IMR-90 (cell line): ENCODE results near the gene COX6A1. TPM values are rescaled to one million over a fixed set of nuclear protein-coding genes. Genes with fewer than 3 reads are reported as not detected.
"Not testable (repeated sequence)": the region's sequence is repeated elsewhere in the genome, so short reads cannot be mapped to it uniquely, and the experiment has no call there.

Experiments used
- ATAC-seq: fragments of 200-7000 bp; cut with Tn5 transposase; 2 replicates; pipeline ENCODE4 v1.9.1; 2020; ENCODE audit warnings: low read depth, mild to moderate bottlenecking, moderate library complexity
- BruUV-seq: library from RNA; stranded (reverse); fragments of 400-500 nt; replicated peaks from 2 replicates; lab custom pipeline; 2021; lab: Mats Ljungman, UMichigan
- CTCF ChIA-PET: fragments of 300-600 bp; formaldehyde crosslinking; extraction: SDS; loops from one replicate; lab custom pipeline; 2021; ENCODE audit warnings: antibody characterized with exemption; lab: Yijun Ruan, JAX
- POLR2A ChIA-PET: fragments of 300-600 bp; sonication (Branson Sonifier 250); formaldehyde crosslinking; loops from one replicate; lab custom pipeline; 2022; ENCODE audit warnings: antibody characterized with exemption; ENCODE audit not compliant: unreplicated experiment; lab: Charles Lee
- DNase-seq: peaks from one replicate; pipeline ENCODE4 v3.0.0; 2013
- H2AFZ ChIP-seq: replicated peaks from 2 replicates; pipeline ENCODE3; 2013; ENCODE audit warnings: low read length, mild to moderate bottlenecking; ENCODE audit not compliant: poor library complexity
- H2AK5ac ChIP-seq: 2 replicates; pipeline ENCODE4 v1.6.1; 2013; ENCODE audit warnings: low read depth, low read length, inconsistent platforms
- H2AK9ac ChIP-seq: replicated peaks from 2 replicates; pipeline ENCODE3; 2013; ENCODE audit warnings: mild to moderate bottlenecking, low read depth, low read length, moderate library complexity; ENCODE audit not compliant: poor library complexity
- H2BK120ac ChIP-seq: 2 replicates; pipeline ENCODE4 v1.6.1; 2013; ENCODE audit warnings: low read depth, low read length, inconsistent platforms
- H2BK15ac ChIP-seq: 3 replicates; pipeline ENCODE4 v1.6.1; 2013; ENCODE audit warnings: low read depth, low read length, inconsistent platforms
- H2BK20ac ChIP-seq: 2 replicates; pipeline ENCODE4 v1.6.1; 2013; ENCODE audit warnings: low read depth, mild to moderate bottlenecking, inconsistent platforms, low read length, moderate library complexity
- H2BK5ac ChIP-seq: 2 replicates; pipeline ENCODE4 v1.6.1; 2013; ENCODE audit warnings: mild to moderate bottlenecking, low read depth, low read length, inconsistent platforms; ENCODE audit not compliant: poor library complexity, severe bottlenecking
- H3K14ac ChIP-seq: replicated peaks from 2 replicates; pipeline ENCODE4 v1.6.1; 2013; ENCODE audit warnings: low read depth, low read length, inconsistent platforms
- H3K18ac ChIP-seq: 2 replicates; pipeline ENCODE4 v1.6.1; 2013; ENCODE audit warnings: low read depth, low read length, control low read depth
- H3K23ac ChIP-seq: 2 replicates; pipeline ENCODE4 v1.6.1; 2013; ENCODE audit warnings: low read depth, low read length, inconsistent platforms
- H3K27ac ChIP-seq: 2 replicates; pipeline ENCODE4 v1.5.1; 2013; ENCODE audit warnings: mild to moderate bottlenecking, control low read depth, low read length; ENCODE audit not compliant: insufficient read depth
- H3K27me3 ChIP-seq: 2 replicates; pipeline ENCODE4 v1.6.1; 2013; ENCODE audit warnings: low read length; ENCODE audit not compliant: control insufficient read depth, insufficient read depth
- H3K36me3 ChIP-seq: 2 replicates; pipeline ENCODE4 v1.6.1; 2013; ENCODE audit warnings: low read length, mixed read lengths; ENCODE audit not compliant: control insufficient read depth, insufficient read depth
- H3K4ac ChIP-seq: 2 replicates; pipeline ENCODE4 v1.6.1; 2013; ENCODE audit warnings: low read depth, low read length, inconsistent platforms
- H3K4me1 ChIP-seq: 2 replicates; pipeline ENCODE4 v1.6.1; 2013; ENCODE audit warnings: low read length, mixed read lengths; ENCODE audit not compliant: control insufficient read depth, insufficient read depth
- H3K4me2 ChIP-seq: 2 replicates; pipeline ENCODE4 v1.6.1; 2013; ENCODE audit warnings: low read depth, mild to moderate bottlenecking, control low read depth, low read length, moderate library complexity
- H3K4me3 ChIP-seq: 2 replicates; pipeline ENCODE4 v1.5.1; 2013; ENCODE audit warnings: low read depth, mild to moderate bottlenecking, control low read depth, low read length, moderate library complexity; ENCODE audit not compliant: insufficient read depth
- H3K56ac ChIP-seq: 2 replicates; pipeline ENCODE4 v1.6.1; 2013; ENCODE audit warnings: low read length, inconsistent platforms; ENCODE audit not compliant: insufficient read depth; ENCODE audit errors: extremely low read depth
- H3K79me1 ChIP-seq, 2 experiments: 2 replicates each; pipeline ENCODE4 v1.6.1; 2013; ENCODE audit warnings: low read length in 2 of 2, inconsistent platforms in 1 of 2, low read depth in 1 of 2
- H3K9ac ChIP-seq: 2 replicates; pipeline ENCODE4 v1.6.1; 2013; ENCODE audit warnings: low read depth, low read length, control low read depth
- H3K9me1 ChIP-seq: 2 replicates; pipeline ENCODE4 v1.6.1; 2013; ENCODE audit warnings: low read length, inconsistent platforms; ENCODE audit not compliant: insufficient read depth
- H3K9me3 ChIP-seq: 2 replicates; pipeline ENCODE4 v1.6.1; 2013; ENCODE audit warnings: low read length; ENCODE audit not compliant: control insufficient read depth, insufficient read depth
- H4K20me1 ChIP-seq: 2 replicates; pipeline ENCODE4 v1.6.1; 2013; ENCODE audit warnings: low read length, inconsistent platforms; ENCODE audit not compliant: insufficient read depth
- H4K5ac ChIP-seq: 2 replicates; pipeline ENCODE4 v1.6.1; 2013; ENCODE audit warnings: mild to moderate bottlenecking, low read depth, low read length, control low read depth
- H4K8ac ChIP-seq, 2 experiments: 2 replicates each; pipeline ENCODE4 v1.6.1; 2013; ENCODE audit warnings: low read depth in 2 of 2, low read length in 2 of 2, control low read depth in 1 of 2, inconsistent platforms in 1 of 2
- H4K91ac ChIP-seq: 2 replicates; pipeline ENCODE4 v1.6.1; 2013; ENCODE audit warnings: low read depth, low read length, inconsistent platforms; ENCODE audit not compliant: insufficient read depth
- WGBS, 2 experiments: methylation state at CpG; one replicate each; pipeline versions ENCODE4 v1.1.5 to v1.1.7; 2013; ENCODE audit warnings: missing lambda C conversion rate in 2 of 2; ENCODE audit not compliant: insufficient read length in 1 of 2; ENCODE audit errors: extremely low coverage in 2 of 2; 5-methylcytosine and 5-hydroxymethylcytosine counted together
- dilution Hi-C: fragments of 300-500 bp; cut with HindIII; formaldehyde crosslinking; loops from one replicate; pipeline ENCODE4 v1.14.3; 2018; ENCODE audit warnings: low sequenced_read_pairs; ENCODE audit not compliant: unreplicated experiment
- in situ Hi-C: fragments of 300-500 bp; cut with MboI; formaldehyde crosslinking; loops from 3 replicates; pipeline ENCODE4 v1.14.3; 2019; ENCODE audit warnings: low sequenced_read_pairs, inconsistent platforms, mixed read lengths
- intact Hi-C: fragments of 100-400 bp; cut with micrococcal nuclease; formaldehyde crosslinking; loops from 2 replicates; pipeline ENCODE4 v1.10.0; 2022
- polyA plus RNA-seq, 3 experiments: library from polyadenylated mRNA; depleted of rRNA; stranded (reverse); fragments of >200 nt; gene quantifications; 2 replicates each; pipeline ENCODE4 v1.2.3, GENCODE V29; 2012; ENCODE audit warnings: low replicate concordance in 1 of 3
- total RNA-seq: library from RNA; depleted of rRNA; stranded (reverse); fragments of >200 nt; gene quantifications from 2 replicates; pipeline ENCODE4 v1.2.3, GENCODE V29; 2012

The COX6A1 gene
- total and polyA plus RNA-seq, 2 of the 4 experiments (the other 2 are of a cell fraction) = 396 to 541 TPM

GRCh38 chr12:120446844-120447178 lies 8.9 kb downstream of the COX6A1 start:
- H3K9me3 ChIP-seq, H2BK15ac ChIP-seq, H3K4me1 ChIP-seq, H3K18ac ChIP-seq, H2BK5ac ChIP-seq, H3K4ac ChIP-seq, intact Hi-C loops, ATAC-seq, H4K20me1 ChIP-seq, H2AK5ac ChIP-seq, dilution Hi-C loops, H3K27me3 ChIP-seq, H3K9me1 ChIP-seq, H3K56ac ChIP-seq, CTCF ChIA-PET, H2BK20ac ChIP-seq, H2BK120ac ChIP-seq, POLR2A ChIA-PET, DNase-seq: not testable (repeated sequence)
- Histone ChIP-seq H3K4me2 (peak overlapping the region; percentile 94), H3K14ac (peak overlapping the region; percentile 42; the same call in 1 of the 2 replicates), H3K36me3 (peaks cover 10% of the 10 kb centered on the region), H4K91ac (0 out of 2 replicates have a peak overlapping the region, but pooled peaks have one; percentile 4), H4K8ac (peak overlapping the region; percentile 88 to 94), H2AK9ac (peak overlapping the region; percentile 78), H3K23ac (peak overlapping the region; percentile 54), H3K27ac (peak overlapping the region; percentile 87), H2AFZ (peak overlapping the region; percentile 97), H3K79me1 (peaks cover 21 to 46% of the 10 kb centered on the region in 2 experiments), H3K9ac (peak overlapping the region; percentile 90), H3K4me3 (peak overlapping the region; percentile 99), H4K5ac (peak overlapping the region; percentile 77)
- in situ Hi-C loops = loop anchor here (25.0 kb wide), 1 partner anchor 110 kb away; the partner anchor contains the start of gene PLA2G1B
- BruUV-seq = TSS peak; percentile 52
- 34% methylated on average over 5 of the region's 17 CpGs; no CpG with 5 or more reads in 1 of the 2 experiments for WGBS, 2 experiments
